Measurements from ENCODE around the gene UBE2F. TPM values are rescaled to one million over a fixed set of nuclear protein-coding genes. Genes with fewer than 3 reads are reported as not detected.
A peak's percentile ranks its signal among the peaks of the same experiment; 100 is the strongest.

The UBE2F gene
- total RNA-seq, 1 experiment from 2014 or later: 62.1 TPM

DNA sequence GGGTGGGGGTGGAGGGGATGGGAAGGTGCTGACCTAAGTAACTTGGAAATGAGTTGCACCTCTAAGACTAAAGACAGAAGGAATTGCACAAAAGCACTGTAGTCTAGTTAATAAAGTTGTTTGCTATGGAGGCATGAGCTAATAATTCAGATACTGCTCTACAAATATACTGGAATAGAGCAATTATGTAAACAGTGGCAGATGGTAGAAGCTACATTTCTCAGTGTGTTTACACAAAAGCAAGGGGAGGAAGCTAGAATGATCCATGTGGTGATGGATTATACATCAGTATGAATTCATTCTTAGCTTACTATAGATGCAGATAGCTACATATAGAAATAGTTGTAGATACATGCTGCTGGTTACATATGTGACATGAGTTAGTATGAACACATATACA lies 27.6 kb upstream of the UBE2F start:
- H3K4me2 ChIP-seq (ENCODE audit: insufficient read depth, insufficient read length, low read length): no peak overlapping the region
- H3T11ph ChIP-seq (ENCODE audit: low read length): no peak overlapping the region
- no peak overlapping the region for H2AK5ac ChIP-seq (ENCODE audit: insufficient read length, low read length)
- no peak overlapping the region for H3K4ac ChIP-seq (ENCODE audit: low read depth, low read length)
- H2BK120ac ChIP-seq (ENCODE audit: low read depth, low read length, poor library complexity, severe bottlenecking): no peak overlapping the region
- no peak overlapping the region for H3K23ac ChIP-seq (ENCODE audit: insufficient read length, low read depth, low read length)
- peaks cover 9 to 14% of the 10 kb centered on the region in 2 experiments for H3K4me1 Mint-ChIP-seq
- peaks cover 3% of the 10 kb centered on the region for H3K9me3 ChIP-seq (ENCODE audit: control insufficient read depth, low read depth, low read length)
- H3K23me2 ChIP-seq (ENCODE audit: insufficient read length, low read depth, low read length, poor library complexity, severe bottlenecking): no peaks in the 10 kb centered on the region
- 0 out of 7 replicates have a peak overlapping the region, but pooled peaks of 1 of the 3 experiments have one; percentile 2 for H3K27ac Mint-ChIP-seq
- peaks cover 5 to 6% of the 10 kb centered on the region in 2 experiments for H3K9me3 Mint-ChIP-seq
- no peak overlapping the region for H2BK5ac ChIP-seq (ENCODE audit: insufficient read length, low read length)
- no peaks in the 10 kb centered on the region for H3K79me1 ChIP-seq (ENCODE audit: insufficient read depth, low read depth, low read length, poor library complexity, severe bottlenecking)
- DNase-seq: no peak
- peaks cover 2% of the 10 kb centered on the region; the same call in 1 of the 2 replicates for H3K27me3 Mint-ChIP-seq (ENCODE audit: low read depth)
- H3K27me3 ChIP-seq (ENCODE audit: insufficient read depth, low read length): no peaks in the 10 kb centered on the region
- H2AFZ ChIP-seq (ENCODE audit: low read length): no peak overlapping the region
- no peak overlapping the region for H3K27ac ChIP-seq (ENCODE audit: insufficient read length, low read depth, low read length)
- H4K20me1 ChIP-seq (ENCODE audit: control insufficient read depth, insufficient read depth, insufficient read length): no peaks in the 10 kb centered on the region
- H2BK12ac ChIP-seq (ENCODE audit: insufficient read length, low read depth, low read length): no peak overlapping the region
- no peaks in the 10 kb centered on the region; the same call in 1 of the 2 replicates for H3K4me1 ChIP-seq (ENCODE audit: insufficient read depth, low read length)
- H3K14ac ChIP-seq (ENCODE audit: insufficient read depth, low read length): no peak overlapping the region
- no peak overlapping the region for H2BK15ac ChIP-seq (ENCODE audit: low read depth, low read length)
- no peak overlapping the region for H3K56ac ChIP-seq (ENCODE audit: insufficient read length, low read depth, low read length)
- no peak overlapping the region for H4K5ac ChIP-seq (ENCODE audit: insufficient read length, low read depth, low read length)
- no peak overlapping the region for H3K9ac ChIP-seq (ENCODE audit: extremely low read depth, insufficient read length, low read length)
- H3K18ac ChIP-seq (ENCODE audit: insufficient read length, low read depth, low read length): no peak overlapping the region
- no peaks in the 10 kb centered on the region for H3K79me2 ChIP-seq (ENCODE audit: insufficient read depth, low read length)
- no peak overlapping the region for H4K91ac ChIP-seq (ENCODE audit: insufficient read length, low read depth, low read length)
- no peak overlapping the region for H4K8ac ChIP-seq (replicated peaks; ENCODE audit: insufficient read length, low read depth, low read length)
- H3K36me3 Mint-ChIP-seq (ENCODE audit: insufficient read depth in 1 of 3, low read depth in 3 of 3): peaks cover 0 to 5% (median 4%) of the 10 kb centered on the region in 3 experiments; a peak in 4 of 7 replicates
- no peak overlapping the region for H3K4me3 Mint-ChIP-seq
- TF ChIP-seq, protein P1, sequence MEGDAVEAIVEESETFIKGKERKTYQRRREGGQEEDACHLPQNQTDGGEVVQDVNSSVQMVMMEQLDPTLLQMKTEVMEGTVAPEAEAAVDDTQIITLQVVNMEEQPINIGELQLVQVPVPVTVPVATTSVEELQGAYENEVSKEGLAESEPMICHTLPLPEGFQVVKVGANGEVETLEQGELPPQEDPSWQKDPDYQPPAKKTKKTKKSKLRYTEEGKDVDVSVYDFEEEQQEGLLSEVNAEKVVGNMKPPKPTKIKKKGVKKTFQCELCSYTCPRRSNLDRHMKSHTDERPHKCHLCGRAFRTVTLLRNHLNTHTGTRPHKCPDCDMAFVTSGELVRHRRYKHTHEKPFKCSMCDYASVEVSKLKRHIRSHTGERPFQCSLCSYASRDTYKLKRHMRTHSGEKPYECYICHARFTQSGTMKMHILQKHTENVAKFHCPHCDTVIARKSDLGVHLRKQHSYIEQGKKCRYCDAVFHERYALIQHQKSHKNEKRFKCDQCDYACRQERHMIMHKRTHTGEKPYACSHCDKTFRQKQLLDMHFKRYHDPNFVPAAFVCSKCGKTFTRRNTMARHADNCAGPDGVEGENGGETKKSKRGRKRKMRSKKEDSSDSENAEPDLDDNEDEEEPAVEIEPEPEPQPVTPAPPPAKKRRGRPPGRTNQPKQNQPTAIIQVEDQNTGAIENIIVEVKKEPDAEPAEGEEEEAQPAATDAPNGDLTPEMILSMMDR (conservative IDR thresholded peaks at IDR 0.05): no peak
- H2BK20ac ChIP-seq (ENCODE audit: low read depth, low read length, poor library complexity, severe bottlenecking): no peak overlapping the region

Measured in H9 (cell line).